PFSK-1 (cell line): ENCODE data around the gene KLHL25.

Experiments used
- FOXP2 ChIP-seq: optimal IDR thresholded peaks from 2 replicates; pipeline ENCODE3; 2011; ENCODE audit warnings: borderline replicate concordance, control low read depth, inconsistent platforms; ENCODE audit not compliant: insufficient read depth; ENCODE audit errors: extremely low read length, extremely low read depth
- POLR2AphosphoS5 ChIP-seq: IDR thresholded peaks from 2 replicates; pipeline ENCODE4 v1.6.1; 2012; ENCODE audit warnings: low read depth, mild to moderate bottlenecking, control low read depth, low read length, moderate library complexity
- SIN3A ChIP-seq: IDR thresholded peaks from 2 replicates; pipeline ENCODE4 v1.6.1; 2012; ENCODE audit warnings: mild to moderate bottlenecking, low read length, moderate library complexity, borderline replicate concordance; ENCODE audit not compliant: insufficient read depth
- TAF1 ChIP-seq: IDR thresholded peaks from 2 replicates; pipeline ENCODE4 v1.6.1; 2012; ENCODE audit warnings: low read length, control low read depth, borderline replicate concordance; ENCODE audit not compliant: insufficient read depth
- TF ChIP-seq, protein P1 (sequence below), 2 experiments: IDR thresholded peaks; 2 replicates each; pipeline versions ENCODE4 v1.6.1 to v1.8.0; 2011 to 2012; ENCODE audit warnings: low read depth in 2 of 2, low read length in 2 of 2, control low read depth in 1 of 2, inconsistent platforms in 1 of 2, mild to moderate bottlenecking in 1 of 2, moderate library complexity in 1 of 2; ENCODE audit not compliant: insufficient read depth in 1 of 2

KLHL25 gene

DNA sequence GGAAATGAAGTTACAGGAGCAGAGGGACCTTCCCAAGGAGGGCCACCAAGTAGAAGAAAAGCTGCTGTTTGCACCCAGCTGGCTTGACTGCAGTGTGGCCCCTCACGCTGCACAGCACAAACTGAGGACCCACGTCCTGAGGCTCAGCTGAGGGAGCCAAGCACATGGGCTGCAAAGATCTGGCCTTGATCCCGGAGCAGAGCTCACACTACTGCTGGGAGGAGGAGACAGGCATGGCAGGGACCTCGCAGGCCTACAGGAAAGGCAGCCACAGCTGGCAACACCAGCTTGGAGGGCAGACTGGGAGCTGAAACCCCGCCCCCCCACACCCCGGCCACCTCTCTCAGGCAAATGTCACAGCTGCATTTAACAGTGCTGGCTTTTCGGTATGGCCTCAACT, 39.7 kb downstream of the KLHL25 start:
- no peak for TF ChIP-seq SIN3A
- TF ChIP-seq POLR2AphosphoS5 = no peak
- TF ChIP-seq, protein P1, sequence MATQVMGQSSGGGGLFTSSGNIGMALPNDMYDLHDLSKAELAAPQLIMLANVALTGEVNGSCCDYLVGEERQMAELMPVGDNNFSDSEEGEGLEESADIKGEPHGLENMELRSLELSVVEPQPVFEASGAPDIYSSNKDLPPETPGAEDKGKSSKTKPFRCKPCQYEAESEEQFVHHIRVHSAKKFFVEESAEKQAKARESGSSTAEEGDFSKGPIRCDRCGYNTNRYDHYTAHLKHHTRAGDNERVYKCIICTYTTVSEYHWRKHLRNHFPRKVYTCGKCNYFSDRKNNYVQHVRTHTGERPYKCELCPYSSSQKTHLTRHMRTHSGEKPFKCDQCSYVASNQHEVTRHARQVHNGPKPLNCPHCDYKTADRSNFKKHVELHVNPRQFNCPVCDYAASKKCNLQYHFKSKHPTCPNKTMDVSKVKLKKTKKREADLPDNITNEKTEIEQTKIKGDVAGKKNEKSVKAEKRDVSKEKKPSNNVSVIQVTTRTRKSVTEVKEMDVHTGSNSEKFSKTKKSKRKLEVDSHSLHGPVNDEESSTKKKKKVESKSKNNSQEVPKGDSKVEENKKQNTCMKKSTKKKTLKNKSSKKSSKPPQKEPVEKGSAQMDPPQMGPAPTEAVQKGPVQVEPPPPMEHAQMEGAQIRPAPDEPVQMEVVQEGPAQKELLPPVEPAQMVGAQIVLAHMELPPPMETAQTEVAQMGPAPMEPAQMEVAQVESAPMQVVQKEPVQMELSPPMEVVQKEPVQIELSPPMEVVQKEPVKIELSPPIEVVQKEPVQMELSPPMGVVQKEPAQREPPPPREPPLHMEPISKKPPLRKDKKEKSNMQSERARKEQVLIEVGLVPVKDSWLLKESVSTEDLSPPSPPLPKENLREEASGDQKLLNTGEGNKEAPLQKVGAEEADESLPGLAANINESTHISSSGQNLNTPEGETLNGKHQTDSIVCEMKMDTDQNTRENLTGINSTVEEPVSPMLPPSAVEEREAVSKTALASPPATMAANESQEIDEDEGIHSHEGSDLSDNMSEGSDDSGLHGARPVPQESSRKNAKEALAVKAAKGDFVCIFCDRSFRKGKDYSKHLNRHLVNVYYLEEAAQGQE (IDR thresholded peaks at IDR 0.05; ENCODE audit: insufficient read depth in 1 of 2, low read depth in 2 of 2, low read length in 2 of 2) = no peak
- no peak for TF ChIP-seq TAF1
- no peak for TF ChIP-seq FOXP2

DNA sequence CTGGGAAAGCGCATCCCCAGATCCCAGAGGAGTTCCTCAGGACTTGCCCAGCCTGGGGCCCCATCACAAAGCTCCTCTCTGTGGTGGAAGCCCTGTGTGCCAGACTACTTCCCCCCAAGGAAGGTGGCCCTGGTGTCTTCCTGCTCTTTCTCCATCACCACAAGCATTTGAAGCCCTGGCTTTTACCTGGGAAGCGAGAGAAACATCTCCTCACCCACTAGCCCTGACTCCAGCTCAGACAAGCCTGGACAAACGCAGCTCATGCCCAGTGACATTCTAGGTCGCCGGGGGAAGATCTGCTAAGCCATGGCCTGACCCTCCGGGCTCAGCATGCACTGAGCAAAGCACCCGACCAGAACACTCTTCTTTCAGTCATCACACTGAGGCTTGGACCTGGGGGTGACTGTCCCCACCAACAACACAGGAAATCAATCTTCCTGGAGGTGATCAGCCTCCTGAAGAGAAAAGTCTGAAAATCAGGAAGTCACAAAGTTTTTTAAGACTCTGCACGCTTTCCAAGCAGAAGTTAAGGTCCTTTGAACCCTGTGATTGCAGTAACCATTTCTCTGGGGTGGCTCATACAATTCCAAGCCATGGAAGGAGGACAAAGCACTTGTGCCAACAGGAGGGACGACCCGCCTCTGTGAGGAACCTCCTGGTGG, 40.8 kb downstream of the KLHL25 start:
- TF ChIP-seq POLR2AphosphoS5 (no peak), SIN3A (no peak), FOXP2 (no peak), TAF1 (no peak)
- TF ChIP-seq, protein P1 (IDR thresholded peaks at IDR 0.05; ENCODE audit: insufficient read depth in 1 of 2, low read depth in 2 of 2, low read length in 2 of 2) = no peak

DNA sequence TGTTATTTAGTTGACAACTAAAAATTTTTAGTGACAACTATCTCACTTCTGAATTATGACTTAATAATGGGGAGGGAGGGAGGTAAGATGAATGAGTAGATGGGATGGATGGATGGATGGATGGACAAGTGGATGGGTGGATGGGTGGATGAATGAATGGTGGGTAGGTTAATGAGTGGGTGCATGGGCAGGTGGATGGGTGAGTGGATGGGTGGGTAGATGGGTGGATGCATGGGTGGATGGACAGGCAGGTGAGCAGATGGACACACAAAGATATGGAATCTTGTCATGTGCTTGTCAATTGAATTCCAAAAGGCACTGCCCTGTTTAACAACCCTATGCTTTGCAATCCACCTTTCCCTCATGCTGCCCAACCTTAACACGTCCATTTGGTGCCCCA, 41.5 kb downstream of the KLHL25 start:
- TF ChIP-seq POLR2AphosphoS5 (no peak), TAF1 (no peak)

DNA sequence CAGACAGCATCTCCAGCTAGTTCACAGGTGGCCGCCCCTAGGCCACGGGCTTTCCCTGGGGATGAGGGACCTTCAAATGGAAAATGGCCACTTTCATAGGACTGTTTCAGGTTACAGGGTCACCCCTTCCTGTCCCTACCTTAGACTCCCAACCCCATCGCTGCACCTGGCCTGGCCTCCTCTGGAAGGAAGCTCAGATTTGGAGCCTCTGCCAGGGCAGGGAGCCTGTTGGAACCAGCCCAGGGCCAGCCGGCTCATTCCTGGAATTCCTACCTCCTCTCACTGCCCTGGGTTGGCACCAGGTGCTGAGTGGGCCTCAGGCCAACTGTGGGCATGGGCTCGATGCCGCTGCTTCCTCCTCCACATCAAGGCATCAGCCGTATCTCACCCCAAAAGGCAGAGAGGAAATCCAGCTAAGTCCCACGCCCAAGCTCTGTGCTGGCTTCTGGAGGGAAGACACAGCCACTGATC, 42.2 kb downstream of the KLHL25 start:
- TF ChIP-seq POLR2AphosphoS5 (no peak), FOXP2 (no peak), SIN3A (no peak), TAF1 (no peak)
- TF ChIP-seq, protein P1 (IDR thresholded peaks at IDR 0.05; ENCODE audit: insufficient read depth in 1 of 2, low read depth in 2 of 2, low read length in 2 of 2) = no peak

DNA sequence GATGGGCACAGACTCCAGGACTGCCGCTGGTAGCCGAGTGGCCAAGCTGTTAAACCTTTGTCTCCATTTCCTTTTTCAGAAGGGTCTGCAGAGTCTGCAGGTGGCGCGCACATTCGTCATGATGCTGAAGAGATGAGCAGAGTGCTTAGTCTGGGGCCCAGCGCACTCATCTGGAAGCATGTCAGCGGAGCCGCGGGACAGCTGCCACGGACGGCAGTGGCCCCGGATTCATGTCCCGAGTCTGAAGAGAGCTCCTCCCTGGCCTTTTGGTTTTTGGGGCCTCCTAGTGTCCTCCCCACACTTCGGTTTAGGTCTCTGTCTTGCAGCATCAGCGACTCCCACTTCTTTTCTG, 42.6 kb downstream of the KLHL25 start:
- TF ChIP-seq, protein P1 (IDR thresholded peaks at IDR 0.05; ENCODE audit: insufficient read depth in 1 of 2, low read depth in 2 of 2, low read length in 2 of 2) = no peak
